IMR-90 (cell line): ENCODE measurements around the gene TMCO5A. TPM values are rescaled to one million over a fixed set of nuclear protein-coding genes. Genes with fewer than 3 reads are reported as not detected.
A peak's percentile ranks its signal among the peaks of the same experiment; 100 is the strongest.

Experiments used
- ATAC-seq: fragments of 200-7000 bp; cut with Tn5 transposase; 2 replicates; pipeline ENCODE4 v1.9.1; 2020; ENCODE audit warnings: low read depth, mild to moderate bottlenecking, moderate library complexity
- BruUV-seq: library from RNA; stranded (reverse); fragments of 400-500 nt; replicated peaks from 2 replicates; lab custom pipeline; 2021; lab: Mats Ljungman, UMichigan
- CTCF ChIA-PET: fragments of 300-600 bp; formaldehyde crosslinking; extraction: SDS; loops from one replicate; lab custom pipeline; 2021; ENCODE audit warnings: antibody characterized with exemption; lab: Yijun Ruan, JAX
- POLR2A ChIA-PET: fragments of 300-600 bp; sonication (Branson Sonifier 250); formaldehyde crosslinking; loops from one replicate; lab custom pipeline; 2022; ENCODE audit warnings: antibody characterized with exemption; ENCODE audit not compliant: unreplicated experiment; lab: Charles Lee
- DNase-seq: peaks from one replicate; pipeline ENCODE4 v3.0.0; 2013
- H2AFZ ChIP-seq: replicated peaks from 2 replicates; pipeline ENCODE3; 2013; ENCODE audit warnings: low read length, mild to moderate bottlenecking; ENCODE audit not compliant: poor library complexity
- H2AK5ac ChIP-seq: 2 replicates; pipeline ENCODE4 v1.6.1; 2013; ENCODE audit warnings: low read depth, low read length, inconsistent platforms
- H2AK9ac ChIP-seq: replicated peaks from 2 replicates; pipeline ENCODE3; 2013; ENCODE audit warnings: mild to moderate bottlenecking, low read depth, low read length, moderate library complexity; ENCODE audit not compliant: poor library complexity
- H2BK120ac ChIP-seq: 2 replicates; pipeline ENCODE4 v1.6.1; 2013; ENCODE audit warnings: low read depth, low read length, inconsistent platforms
- H2BK15ac ChIP-seq: 3 replicates; pipeline ENCODE4 v1.6.1; 2013; ENCODE audit warnings: low read depth, low read length, inconsistent platforms
- H2BK20ac ChIP-seq: 2 replicates; pipeline ENCODE4 v1.6.1; 2013; ENCODE audit warnings: low read depth, mild to moderate bottlenecking, inconsistent platforms, low read length, moderate library complexity
- H2BK5ac ChIP-seq: 2 replicates; pipeline ENCODE4 v1.6.1; 2013; ENCODE audit warnings: mild to moderate bottlenecking, low read depth, low read length, inconsistent platforms; ENCODE audit not compliant: poor library complexity, severe bottlenecking
- H3K14ac ChIP-seq: replicated peaks from 2 replicates; pipeline ENCODE4 v1.6.1; 2013; ENCODE audit warnings: low read depth, low read length, inconsistent platforms
- H3K18ac ChIP-seq: 2 replicates; pipeline ENCODE4 v1.6.1; 2013; ENCODE audit warnings: low read depth, low read length, control low read depth
- H3K23ac ChIP-seq: 2 replicates; pipeline ENCODE4 v1.6.1; 2013; ENCODE audit warnings: low read depth, low read length, inconsistent platforms
- H3K27ac ChIP-seq: 2 replicates; pipeline ENCODE4 v1.5.1; 2013; ENCODE audit warnings: mild to moderate bottlenecking, control low read depth, low read length; ENCODE audit not compliant: insufficient read depth
- H3K27me3 ChIP-seq: 2 replicates; pipeline ENCODE4 v1.6.1; 2013; ENCODE audit warnings: low read length; ENCODE audit not compliant: control insufficient read depth, insufficient read depth
- H3K36me3 ChIP-seq: 2 replicates; pipeline ENCODE4 v1.6.1; 2013; ENCODE audit warnings: low read length, mixed read lengths; ENCODE audit not compliant: control insufficient read depth, insufficient read depth
- H3K4ac ChIP-seq: 2 replicates; pipeline ENCODE4 v1.6.1; 2013; ENCODE audit warnings: low read depth, low read length, inconsistent platforms
- H3K4me1 ChIP-seq: 2 replicates; pipeline ENCODE4 v1.6.1; 2013; ENCODE audit warnings: low read length, mixed read lengths; ENCODE audit not compliant: control insufficient read depth, insufficient read depth
- H3K4me2 ChIP-seq: 2 replicates; pipeline ENCODE4 v1.6.1; 2013; ENCODE audit warnings: low read depth, mild to moderate bottlenecking, control low read depth, low read length, moderate library complexity
- H3K4me3 ChIP-seq: 2 replicates; pipeline ENCODE4 v1.5.1; 2013; ENCODE audit warnings: low read depth, mild to moderate bottlenecking, control low read depth, low read length, moderate library complexity; ENCODE audit not compliant: insufficient read depth
- H3K56ac ChIP-seq: 2 replicates; pipeline ENCODE4 v1.6.1; 2013; ENCODE audit warnings: low read length, inconsistent platforms; ENCODE audit not compliant: insufficient read depth; ENCODE audit errors: extremely low read depth
- H3K79me1 ChIP-seq, 2 experiments: 2 replicates each; pipeline ENCODE4 v1.6.1; 2013; ENCODE audit warnings: low read length in 2 of 2, inconsistent platforms in 1 of 2, low read depth in 1 of 2
- H3K9ac ChIP-seq: 2 replicates; pipeline ENCODE4 v1.6.1; 2013; ENCODE audit warnings: low read depth, low read length, control low read depth
- H3K9me1 ChIP-seq: 2 replicates; pipeline ENCODE4 v1.6.1; 2013; ENCODE audit warnings: low read length, inconsistent platforms; ENCODE audit not compliant: insufficient read depth
- H3K9me3 ChIP-seq: 2 replicates; pipeline ENCODE4 v1.6.1; 2013; ENCODE audit warnings: low read length; ENCODE audit not compliant: control insufficient read depth, insufficient read depth
- H4K20me1 ChIP-seq: 2 replicates; pipeline ENCODE4 v1.6.1; 2013; ENCODE audit warnings: low read length, inconsistent platforms; ENCODE audit not compliant: insufficient read depth
- H4K5ac ChIP-seq: 2 replicates; pipeline ENCODE4 v1.6.1; 2013; ENCODE audit warnings: mild to moderate bottlenecking, low read depth, low read length, control low read depth
- H4K8ac ChIP-seq, 2 experiments: 2 replicates each; pipeline ENCODE4 v1.6.1; 2013; ENCODE audit warnings: low read depth in 2 of 2, low read length in 2 of 2, control low read depth in 1 of 2, inconsistent platforms in 1 of 2
- H4K91ac ChIP-seq: 2 replicates; pipeline ENCODE4 v1.6.1; 2013; ENCODE audit warnings: low read depth, low read length, inconsistent platforms; ENCODE audit not compliant: insufficient read depth
- CEBPB ChIP-seq: IDR thresholded peaks from 2 replicates; pipeline ENCODE4 v1.6.1; 2012; ENCODE audit warnings: low read depth, low read length, improper control_type of control experiment
- CTCF ChIP-seq: conservative IDR thresholded peaks from 2 replicates; pipeline ENCODE4 v1.5.1; 2012; ENCODE audit warnings: mild to moderate bottlenecking, low read depth, low read length, improper control_type of control experiment
- ELK1 ChIP-seq: fragments of 150-350 bp; IDR thresholded peaks from 2 replicates; pipeline ENCODE4 v1.6.1; 2016; ENCODE audit warnings: low read depth, mild to moderate bottlenecking, low read length, moderate library complexity, borderline replicate concordance
- FOS ChIP-seq: fragments of 150-350 bp; IDR thresholded peaks from 2 replicates; pipeline ENCODE4 v1.6.1; 2016; ENCODE audit warnings: low read depth, low read length
- MAFK ChIP-seq: IDR thresholded peaks from 2 replicates; pipeline ENCODE4 v1.6.1; 2012; ENCODE audit warnings: low read depth, low read length, improper control_type of control experiment
- POLR2A ChIP-seq: IDR thresholded peaks from 2 replicates; pipeline ENCODE4 v1.6.1; 2012; ENCODE audit warnings: mild to moderate bottlenecking, low read depth, low read length
- SMC3 ChIP-seq: fragments of 150-350 bp; IDR thresholded peaks from 2 replicates; pipeline ENCODE4 v1.6.1; 2016; ENCODE audit warnings: low read depth, mild to moderate bottlenecking, antibody characterized with exemption, low read length, moderate library complexity
- USF2 ChIP-seq: fragments of 150-350 bp; IDR thresholded peaks from 2 replicates; pipeline ENCODE4 v1.6.1; 2017; ENCODE audit warnings: mild to moderate bottlenecking, antibody characterized with exemption, low read length, low read depth
- WGBS, 2 experiments: methylation state at CpG; one replicate each; pipeline versions ENCODE4 v1.1.5 to v1.1.7; 2013; ENCODE audit warnings: missing lambda C conversion rate in 2 of 2; ENCODE audit not compliant: insufficient read length in 1 of 2; ENCODE audit errors: extremely low coverage in 2 of 2; 5-methylcytosine and 5-hydroxymethylcytosine counted together
- dilution Hi-C: fragments of 300-500 bp; cut with HindIII; formaldehyde crosslinking; loops from one replicate; pipeline ENCODE4 v1.14.3; 2018; ENCODE audit warnings: low sequenced_read_pairs; ENCODE audit not compliant: unreplicated experiment
- in situ Hi-C: fragments of 300-500 bp; cut with MboI; formaldehyde crosslinking; loops from 3 replicates; pipeline ENCODE4 v1.14.3; 2019; ENCODE audit warnings: low sequenced_read_pairs, inconsistent platforms, mixed read lengths
- intact Hi-C: fragments of 100-400 bp; cut with micrococcal nuclease; formaldehyde crosslinking; loops from 2 replicates; pipeline ENCODE4 v1.10.0; 2022
- polyA plus RNA-seq, 3 experiments: library from polyadenylated mRNA; depleted of rRNA; stranded (reverse); fragments of >200 nt; gene quantifications; 2 replicates each; pipeline ENCODE4 v1.2.3, GENCODE V29; 2012; ENCODE audit warnings: low replicate concordance in 1 of 3
- total RNA-seq: library from RNA; depleted of rRNA; stranded (reverse); fragments of >200 nt; gene quantifications from 2 replicates; pipeline ENCODE4 v1.2.3, GENCODE V29; 2012

The TMCO5A gene
- total and polyA plus RNA-seq, 2 of the 4 experiments (the other 2 are of a cell fraction): not detected

GRCh38 chr15:37929238-37929637 is 5.2 kb upstream of the TMCO5A start:
- WGBS, 2 experiments: no CpG with 5 or more reads among the region's 1 CpG
- no peak overlapping the region for H2BK5ac ChIP-seq
- no peaks in the 10 kb centered on the region for H3K27me3 ChIP-seq
- H3K18ac ChIP-seq: peak overlapping the region; percentile 16; the same call in 1 of the 2 replicates
- no TSS peak for BruUV-seq
- dilution Hi-C loops (no loop called here), intact Hi-C loops (no loop called here), in situ Hi-C loops (no loop called here)
- no peak overlapping the region for H3K56ac ChIP-seq
- peak overlapping the region; percentile 67; the same call in 1 of the 3 replicates for H2BK15ac ChIP-seq
- peak overlapping the region; percentile 50; the same call in 1 of the 2 replicates for H3K14ac ChIP-seq
- H3K4me1 ChIP-seq: peaks cover 13% of the 10 kb centered on the region
- H3K4me2 ChIP-seq: no peak overlapping the region
- H3K9me3 ChIP-seq: no peaks in the 10 kb centered on the region
- peak overlapping the region; percentile 23; the same call in 1 of the 2 replicates for H3K23ac ChIP-seq
- DNase-seq (peak; percentile 13), ATAC-seq (no peak)
- H3K9ac ChIP-seq: no peak overlapping the region
- no peak overlapping the region for H3K4me3 ChIP-seq
- peak overlapping the region; percentile 64; the same call in 1 of the 2 replicates for H2BK120ac ChIP-seq
- no peak overlapping the region for H2AFZ ChIP-seq
- H3K79me1 ChIP-seq: no peaks in the 10 kb centered on the region
- H4K8ac ChIP-seq: 0 out of 4 replicates have a peak overlapping the region, but pooled peaks of 1 of the 2 experiments have one; percentile 7
- H4K20me1 ChIP-seq: no peaks in the 10 kb centered on the region
- TF ChIP-seq SMC3: no peak
- TF ChIP-seq MAFK: no peak
- TF ChIP-seq CTCF: no peak
- TF ChIP-seq ELK1: no peak
- TF ChIP-seq CEBPB: no peak
- TF ChIP-seq USF2: no peak
- no peak for TF ChIP-seq POLR2A
- TF ChIP-seq FOS: no peak
- H3K36me3 ChIP-seq: no peaks in the 10 kb centered on the region
- H2AK9ac ChIP-seq: no peak overlapping the region
- no peak overlapping the region for H2AK5ac ChIP-seq
- ChIA-PET CTCF (no interaction called here), POLR2A (no interaction called here)
- peak overlapping the region; percentile 18; the same call in 1 of the 2 replicates for H3K4ac ChIP-seq
- H3K9me1 ChIP-seq: peaks cover 4% of the 10 kb centered on the region
- no peak overlapping the region for H3K27ac ChIP-seq
- H4K91ac ChIP-seq: no peak overlapping the region
- 0 out of 2 replicates have a peak overlapping the region, but pooled peaks have one; percentile 36 for H2BK20ac ChIP-seq
- no peak overlapping the region for H4K5ac ChIP-seq
